ENCODE data around the gene AZGP1.
A peak's percentile ranks its signal among the peaks of the same experiment; 100 is the strongest.
"Not testable (repeated sequence)": the region's sequence is repeated elsewhere in the genome, so short reads cannot be mapped to it uniquely, and the experiment has no call there.

The AZGP1 gene

GRCh38 chr7:99949645-99950228 is 26.1 kb downstream of the AZGP1 start:
- DNase-seq, result peak; percentile 37

GRCh38 chr7:99947608-99948007 is 28.2 kb downstream of the AZGP1 start:
- DNase-seq, result no peak

GRCh38 chr7:99944497-99945070 is 31.2 kb downstream of the AZGP1 start:
- DNase-seq, result peak; percentile 46

GRCh38 chr7:99943641-99944496 is 32.0 kb downstream of the AZGP1 start:
- peak; percentile 72 for DNase-seq

GRCh38 chr7:99938296-99938695 is 37.5 kb downstream of the AZGP1 start:
- no peak for DNase-seq

GRCh38 chr7:99935009-99935408 is 40.8 kb downstream of the AZGP1 start:
- not testable (repeated sequence) for DNase-seq

- no peak for DNase-seq
These were observed 45.5 kb downstream of the AZGP1 start for GRCh38 chr7:99930376-99930775.

GRCh38 chr7:99929730-99930053 is 46.1 kb downstream of the AZGP1 start:
- no peak for DNase-seq

GRCh38 chr7:99928994-99929729 is 46.7 kb downstream of the AZGP1 start, which contains the start of gene GJC3:
Gene GJC3, minus strand, starts transcription at chr7:99929620. Its CDS starts 0 bp downstream, at chr7:99929620.
- DNase-seq, result peak; percentile 91

- no peak for DNase-seq
These were observed 47.6 kb downstream of the AZGP1 start for GRCh38 chr7:99928188-99928587.

GRCh38 chr7:99927536-99927935 is 48.3 kb downstream of the AZGP1 start:
- no peak for DNase-seq

GRCh38 chr7:99926321-99926720 is 49.5 kb downstream of the AZGP1 start:
- no peak for DNase-seq

- peak; percentile 18 for DNase-seq
These were observed 52.6 kb downstream of the AZGP1 start for GRCh38 chr7:99923200-99923599.

GRCh38 chr7:99920149-99920548 is 55.7 kb downstream of the AZGP1 start:
- DNase-seq, result peak; percentile 28

GRCh38 chr7:99919814-99920112 is 56.1 kb downstream of the AZGP1 start:
- DNase-seq, result no peak

- peak; percentile 96 for DNase-seq
These were observed 56.6 kb downstream of the AZGP1 start, which contains the start of gene TRIM4 for GRCh38 chr7:99918959-99919813. Gene TRIM4, minus strand, starts transcription at chr7:99919530. Its CDS starts 129 bp downstream, at chr7:99919401.

Measured in DMS53 (cell line).